Measurements from ENCODE around the gene GBA2.
A peak's percentile ranks its signal among the peaks of the same experiment; 100 is the strongest.

Gene GBA2

GRCh38 chr9:35790025-35790384 is 41.0 kb upstream of the GBA2 start:
- H3K27ac ChIP-seq (ENCODE audit: low read depth, low read length): no peak overlapping the region
- peaks cover 0 to 40% (median 38%) of the 10 kb centered on the region in 5 donors for H3K4me1 ChIP-seq (ENCODE audit: control insufficient read depth in 5 of 5, insufficient read depth in 5 of 5, low read length in 5 of 5)
- no peaks in the 10 kb centered on the region for H3K27me3 ChIP-seq (ENCODE audit: control insufficient read depth in 5 of 5, insufficient read depth in 4 of 5, low read length in 5 of 5)
- no peaks in the 10 kb centered on the region for H3K36me3 ChIP-seq (ENCODE audit: control insufficient read depth in 5 of 5, insufficient read depth in 5 of 5, low read length in 5 of 5)
- no peak overlapping the region for H3K9ac ChIP-seq (ENCODE audit: low read length in 5 of 5)
- no peaks in the 10 kb centered on the region for H3K9me3 ChIP-seq (ENCODE audit: control insufficient read depth in 5 of 5, low read length in 5 of 5)
- H3K4me3 ChIP-seq (ENCODE audit: low read depth in 1 of 5, low read length in 5 of 5): no peak overlapping the region

GRCh38 chr9:35789541-35789940 is 40.5 kb upstream of the GBA2 start:
- Histone ChIP-seq H3K27ac (ENCODE audit: low read depth, low read length) (no peak overlapping the region), H3K4me1 (ENCODE audit: control insufficient read depth in 5 of 5, insufficient read depth in 5 of 5, low read length in 5 of 5) (peaks cover 0 to 35% (median 34%) of the 10 kb centered on the region in 5 donors), H3K4me3 (ENCODE audit: low read depth in 1 of 5, low read length in 5 of 5) (no peak overlapping the region), H3K36me3 (ENCODE audit: control insufficient read depth in 5 of 5, insufficient read depth in 5 of 5, low read length in 5 of 5) (no peaks in the 10 kb centered on the region), H3K9ac (ENCODE audit: low read length in 5 of 5) (no peak overlapping the region), H3K27me3 (ENCODE audit: control insufficient read depth in 5 of 5, insufficient read depth in 4 of 5, low read length in 5 of 5) (no peaks in the 10 kb centered on the region), H3K9me3 (ENCODE audit: control insufficient read depth in 5 of 5, low read length in 5 of 5) (no peaks in the 10 kb centered on the region)

GRCh38 chr9:35783418-35783817 is 34.4 kb upstream of the GBA2 start:
- H3K4me3 ChIP-seq (ENCODE audit: low read depth in 1 of 5, low read length in 5 of 5): no peak overlapping the region
- H3K27me3 ChIP-seq (ENCODE audit: control insufficient read depth in 5 of 5, insufficient read depth in 4 of 5, low read length in 5 of 5): no peaks in the 10 kb centered on the region
- H3K4me1 ChIP-seq (ENCODE audit: control insufficient read depth in 5 of 5, insufficient read depth in 5 of 5, low read length in 5 of 5): no peaks in the 10 kb centered on the region
- no peak overlapping the region for H3K27ac ChIP-seq (ENCODE audit: low read depth, low read length)
- H3K36me3 ChIP-seq (ENCODE audit: control insufficient read depth in 5 of 5, insufficient read depth in 5 of 5, low read length in 5 of 5): no peaks in the 10 kb centered on the region
- H3K9me3 ChIP-seq (ENCODE audit: control insufficient read depth in 5 of 5, low read length in 5 of 5): no peaks in the 10 kb centered on the region
- H3K9ac ChIP-seq (ENCODE audit: low read length in 5 of 5): no peak overlapping the region

GRCh38 chr9:35781066-35781465 is 32.0 kb upstream of the GBA2 start:
- no peaks in the 10 kb centered on the region for H3K36me3 ChIP-seq (ENCODE audit: control insufficient read depth in 5 of 5, insufficient read depth in 5 of 5, low read length in 5 of 5)
- no peak overlapping the region for H3K4me3 ChIP-seq (ENCODE audit: low read depth in 1 of 5, low read length in 5 of 5)
- H3K9ac ChIP-seq (ENCODE audit: low read length in 5 of 5): no peak overlapping the region
- H3K27ac ChIP-seq (ENCODE audit: low read depth, low read length): no peak overlapping the region
- no peaks in the 10 kb centered on the region for H3K4me1 ChIP-seq (ENCODE audit: control insufficient read depth in 5 of 5, insufficient read depth in 5 of 5, low read length in 5 of 5)
- H3K9me3 ChIP-seq (ENCODE audit: control insufficient read depth in 5 of 5, low read length in 5 of 5): no peaks in the 10 kb centered on the region
- no peaks in the 10 kb centered on the region for H3K27me3 ChIP-seq (ENCODE audit: control insufficient read depth in 5 of 5, insufficient read depth in 4 of 5, low read length in 5 of 5)

- peaks cover 0 to 7% (median 0%) of the 10 kb centered on the region in 5 donors for H3K4me1 ChIP-seq (ENCODE audit: control insufficient read depth in 5 of 5, insufficient read depth in 5 of 5, low read length in 5 of 5)
- H3K9me3 ChIP-seq (ENCODE audit: control insufficient read depth in 5 of 5, low read length in 5 of 5): no peaks in the 10 kb centered on the region
- H3K4me3 ChIP-seq (ENCODE audit: low read depth in 1 of 5, low read length in 5 of 5): no peak overlapping the region
- H3K9ac ChIP-seq (ENCODE audit: low read length in 5 of 5): no peak overlapping the region
- no peaks in the 10 kb centered on the region for H3K27me3 ChIP-seq (ENCODE audit: control insufficient read depth in 5 of 5, insufficient read depth in 4 of 5, low read length in 5 of 5)
- H3K36me3 ChIP-seq (ENCODE audit: control insufficient read depth in 5 of 5, insufficient read depth in 5 of 5, low read length in 5 of 5): no peaks in the 10 kb centered on the region
- no peak overlapping the region for H3K27ac ChIP-seq (ENCODE audit: low read depth, low read length)
Observed at GRCh38 chr9:35778496-35778895, 29.5 kb upstream of the GBA2 start.

DNA sequence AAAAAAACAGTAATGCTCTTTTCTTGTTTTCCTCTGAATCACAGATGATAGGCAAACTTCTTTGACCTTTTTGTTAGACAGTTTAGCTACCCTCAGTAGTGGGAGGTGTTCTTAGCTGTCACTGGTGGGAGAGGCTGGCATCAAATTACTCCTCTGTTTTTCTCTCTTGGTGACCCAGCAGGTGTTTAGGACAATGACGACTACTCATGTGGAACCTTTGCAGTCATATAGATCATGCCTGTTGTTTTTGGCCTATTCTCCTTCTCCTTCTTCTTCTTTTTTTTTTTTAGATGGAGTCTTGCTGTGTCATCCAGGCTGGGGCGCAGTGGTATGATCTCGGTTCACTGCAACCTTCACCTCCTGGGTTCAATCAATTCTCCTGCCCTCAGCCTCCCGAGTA is 27.0 kb upstream of the GBA2 start:
- H3K4me1 ChIP-seq (ENCODE audit: control insufficient read depth in 5 of 5, insufficient read depth in 5 of 5, low read length in 5 of 5): peaks cover 5 to 19% (median 13%) of the 10 kb centered on the region in 5 donors
- H3K9me3 ChIP-seq (ENCODE audit: control insufficient read depth in 5 of 5, low read length in 5 of 5): no peaks in the 10 kb centered on the region
- H3K9ac ChIP-seq (ENCODE audit: low read length in 5 of 5): no peak overlapping the region
- H3K36me3 ChIP-seq (ENCODE audit: control insufficient read depth in 5 of 5, insufficient read depth in 5 of 5, low read length in 5 of 5): no peaks in the 10 kb centered on the region
- H3K4me3 ChIP-seq (ENCODE audit: low read depth in 1 of 5, low read length in 5 of 5): no peak overlapping the region
- no peak overlapping the region for H3K27ac ChIP-seq (ENCODE audit: low read depth, low read length)
- no peaks in the 10 kb centered on the region for H3K27me3 ChIP-seq (ENCODE audit: control insufficient read depth in 5 of 5, insufficient read depth in 4 of 5, low read length in 5 of 5)

GRCh38 chr9:35774907-35775635 is 26.0 kb upstream of the GBA2 start:
- no peaks in the 10 kb centered on the region for H3K9me3 ChIP-seq (ENCODE audit: control insufficient read depth in 5 of 5, low read length in 5 of 5)
- no peaks in the 10 kb centered on the region for H3K36me3 ChIP-seq (ENCODE audit: control insufficient read depth in 5 of 5, insufficient read depth in 5 of 5, low read length in 5 of 5)
- H3K4me3 ChIP-seq (ENCODE audit: low read depth in 1 of 5, low read length in 5 of 5): no peak overlapping the region
- H3K27ac ChIP-seq (ENCODE audit: low read depth, low read length): no peak overlapping the region
- H3K4me1 ChIP-seq (ENCODE audit: control insufficient read depth in 5 of 5, insufficient read depth in 5 of 5, low read length in 5 of 5): peaks cover 6 to 28% (median 23%) of the 10 kb centered on the region in 5 donors
- H3K27me3 ChIP-seq (ENCODE audit: control insufficient read depth in 5 of 5, insufficient read depth in 4 of 5, low read length in 5 of 5): no peaks in the 10 kb centered on the region
- no peak overlapping the region for H3K9ac ChIP-seq (ENCODE audit: low read length in 5 of 5)

GRCh38 chr9:35771943-35772342 is 22.9 kb upstream of the GBA2 start:
- Histone ChIP-seq H3K9ac (ENCODE audit: low read length in 5 of 5) (no peak overlapping the region), H3K9me3 (ENCODE audit: control insufficient read depth in 5 of 5, low read length in 5 of 5) (no peaks in the 10 kb centered on the region), H3K4me1 (ENCODE audit: control insufficient read depth in 5 of 5, insufficient read depth in 5 of 5, low read length in 5 of 5) (peaks cover 6 to 29% (median 24%) of the 10 kb centered on the region in 5 donors), H3K4me3 (ENCODE audit: low read depth in 1 of 5, low read length in 5 of 5) (no peak overlapping the region), H3K36me3 (ENCODE audit: control insufficient read depth in 5 of 5, insufficient read depth in 5 of 5, low read length in 5 of 5) (no peaks in the 10 kb centered on the region), H3K27ac (ENCODE audit: low read depth, low read length) (no peak overlapping the region), H3K27me3 (ENCODE audit: control insufficient read depth in 5 of 5, insufficient read depth in 4 of 5, low read length in 5 of 5) (no peaks in the 10 kb centered on the region)

DNA sequence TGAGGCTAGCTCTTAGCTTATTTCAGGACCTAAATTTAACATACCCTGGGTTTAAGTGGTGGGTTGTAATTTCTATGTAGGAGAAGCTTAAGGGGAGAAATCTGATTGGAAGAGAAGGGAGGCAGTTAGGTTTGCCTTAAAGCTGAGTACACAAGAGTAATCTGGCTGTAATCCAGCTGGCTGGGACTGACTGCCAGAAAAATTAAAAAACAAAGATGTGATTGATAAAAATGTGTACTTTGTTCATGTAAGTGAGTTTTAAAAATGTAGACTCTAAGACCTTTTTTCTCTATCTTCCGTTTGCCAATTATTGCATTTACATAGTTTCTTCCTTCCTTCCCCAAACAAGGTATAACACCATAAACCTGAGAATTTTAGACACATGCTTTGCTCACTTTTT is 22.5 kb upstream of the GBA2 start:
- Histone ChIP-seq H3K36me3 (ENCODE audit: control insufficient read depth in 5 of 5, insufficient read depth in 5 of 5, low read length in 5 of 5) (no peaks in the 10 kb centered on the region), H3K9ac (ENCODE audit: low read length in 5 of 5) (peak overlapping the region in 1 of 5 donors; percentile 13), H3K27ac (ENCODE audit: low read depth, low read length) (peak overlapping the region; percentile 35), H3K4me1 (ENCODE audit: control insufficient read depth in 5 of 5, insufficient read depth in 5 of 5, low read length in 5 of 5) (peaks cover 6 to 29% (median 24%) of the 10 kb centered on the region in 5 donors), H3K4me3 (ENCODE audit: low read depth in 1 of 5, low read length in 5 of 5) (no peak overlapping the region), H3K9me3 (ENCODE audit: control insufficient read depth in 5 of 5, low read length in 5 of 5) (no peaks in the 10 kb centered on the region), H3K27me3 (ENCODE audit: control insufficient read depth in 5 of 5, insufficient read depth in 4 of 5, low read length in 5 of 5) (no peaks in the 10 kb centered on the region)

- Histone ChIP-seq H3K4me1 (ENCODE audit: control insufficient read depth in 5 of 5, insufficient read depth in 5 of 5, low read length in 5 of 5) (peaks cover 6 to 29% (median 24%) of the 10 kb centered on the region in 5 donors), H3K4me3 (ENCODE audit: low read depth in 1 of 5, low read length in 5 of 5) (no peak overlapping the region), H3K27ac (ENCODE audit: low read depth, low read length) (peak overlapping the region; percentile 35), H3K9me3 (ENCODE audit: control insufficient read depth in 5 of 5, low read length in 5 of 5) (no peaks in the 10 kb centered on the region), H3K27me3 (ENCODE audit: control insufficient read depth in 5 of 5, insufficient read depth in 4 of 5, low read length in 5 of 5) (no peaks in the 10 kb centered on the region), H3K36me3 (ENCODE audit: control insufficient read depth in 5 of 5, insufficient read depth in 5 of 5, low read length in 5 of 5) (no peaks in the 10 kb centered on the region), H3K9ac (ENCODE audit: low read length in 5 of 5) (peak overlapping the region in 1 of 5 donors; percentile 61)
Observed at GRCh38 chr9:35771075-35771433, 22.0 kb upstream of the GBA2 start.
